SK-N-SH treated with all-trans-retinoic acid at 6 μM for 48 hours (cell line): ENCODE measurements around the gene NHERF2.

ENCODE experiments used
- ATAC-seq: fragments of 200-7000 bp; cut with Tn5 transposase; 3 replicates; pipeline ENCODE4 v1.9.1; 2020; ENCODE audit warnings: mild to moderate bottlenecking, moderate library complexity
- ARNTL ChIP-seq: fragments of 450-650 bp; formaldehyde crosslinking; IDR thresholded peaks from 2 replicates; pipeline ENCODE4 v1.5.0; 2020; ENCODE audit warnings: low read depth, mild to moderate bottlenecking, moderate library complexity, borderline replicate concordance
- BACH2 ChIP-seq: fragments of 250-450 bp; sonication (Bioruptor Pico); IDR thresholded peaks from 2 replicates; pipeline ENCODE4 v1.9.0; 2021; ENCODE audit warnings: mild to moderate bottlenecking, borderline replicate concordance
- CREB5 ChIP-seq: fragments of 250-450 bp; sonication (Bioruptor Pico); IDR thresholded peaks from 2 replicates; pipeline ENCODE4 v1.5.1; 2020; ENCODE audit warnings: low read depth, mild to moderate bottlenecking, moderate library complexity
- CSDC2 ChIP-seq: fragments of 250-450 bp; sonication (Bioruptor Pico); IDR thresholded peaks from 2 replicates; pipeline ENCODE4 v1.5.0; 2020; ENCODE audit warnings: mild to moderate bottlenecking, moderate library complexity
- CSRNP3 ChIP-seq: fragments of 250-450 bp; sonication (Bioruptor Pico); IDR thresholded peaks from 2 replicates; pipeline ENCODE4 v1.5.1; 2021; ENCODE audit warnings: mild to moderate bottlenecking, moderate library complexity
- ESRRG ChIP-seq: fragments of 250-450 bp; sonication (Bioruptor Pico); IDR thresholded peaks from 2 replicates; pipeline ENCODE4 v1.6.1; 2021; ENCODE audit warnings: mild to moderate bottlenecking
- GLIS3 ChIP-seq: fragments of 250-450 bp; sonication (Bioruptor Pico); IDR thresholded peaks from 2 replicates; pipeline ENCODE4 v1.5.0; 2020; ENCODE audit warnings: mild to moderate bottlenecking, moderate library complexity
- ISL1 ChIP-seq: fragments of 250-450 bp; sonication (Bioruptor Pico); IDR thresholded peaks from 2 replicates; pipeline ENCODE4 v2.1.2; 2022; ENCODE audit warnings: mild to moderate bottlenecking, moderate library complexity
- OSR1 ChIP-seq: fragments of 250-450 bp; sonication (Bioruptor Pico); IDR thresholded peaks from 2 replicates; pipeline ENCODE4 v1.8.0; 2022; ENCODE audit warnings: moderate library complexity, mild to moderate bottlenecking, inconsistent platforms
- PATZ1 ChIP-seq: fragments of 250-450 bp; sonication (Bioruptor Pico); IDR thresholded peaks from 2 replicates; pipeline ENCODE4 v1.8.0; 2020; ENCODE audit warnings: mild to moderate bottlenecking, moderate library complexity, borderline replicate concordance
- RARB ChIP-seq: fragments of 250-450 bp; sonication (Bioruptor Pico); IDR thresholded peaks from 2 replicates; pipeline ENCODE4 v1.8.0; 2021; ENCODE audit warnings: mild to moderate bottlenecking, moderate library complexity
- TCF4 ChIP-seq: fragments of 250-450 bp; sonication (Bioruptor Pico); IDR thresholded peaks from 2 replicates; pipeline ENCODE4 v1.8.0; 2021; ENCODE audit warnings: mild to moderate bottlenecking, moderate library complexity, borderline replicate concordance
- TSHZ2 ChIP-seq: fragments of 250-450 bp; sonication (Bioruptor Pico); IDR thresholded peaks from 2 replicates; pipeline ENCODE4 v1.5.0; 2020; ENCODE audit warnings: mild to moderate bottlenecking, moderate library complexity
- ZC3H10 ChIP-seq: fragments of 250-450 bp; sonication (Bioruptor Pico); IDR thresholded peaks from 2 replicates; pipeline ENCODE4 v1.5.1; 2021; ENCODE audit warnings: mild to moderate bottlenecking, moderate library complexity
- ZFP3 ChIP-seq: fragments of 250-450 bp; sonication (Bioruptor Pico); IDR thresholded peaks from 2 replicates; pipeline ENCODE4 v1.5.0; 2020; ENCODE audit warnings: mild to moderate bottlenecking, moderate library complexity
- ZFP30 ChIP-seq: fragments of 450-650 bp; formaldehyde crosslinking; IDR thresholded peaks from 2 replicates; pipeline ENCODE4 v1.5.0; 2022; ENCODE audit warnings: mild to moderate bottlenecking, moderate library complexity
- ZNF565 ChIP-seq: fragments of 450-650 bp; formaldehyde crosslinking; conservative IDR thresholded peaks from 2 replicates; pipeline ENCODE4 v1.5.0; 2020; ENCODE audit warnings: low read depth, mild to moderate bottlenecking, moderate library complexity
- ZNF70 ChIP-seq: fragments of 450-650 bp; formaldehyde crosslinking; IDR thresholded peaks from 2 replicates; pipeline ENCODE4 v1.5.0; 2020; ENCODE audit warnings: mild to moderate bottlenecking, moderate library complexity
- ZNF8 ChIP-seq: fragments of 450-650 bp; formaldehyde crosslinking; IDR thresholded peaks from 2 replicates; pipeline ENCODE4 v1.5.0; 2020; ENCODE audit warnings: mild to moderate bottlenecking, moderate library complexity

Gene NHERF2

GRCh38 chr16:1998360-1998835 is 28.3 kb upstream of the NHERF2 start:
- ATAC-seq, result no peak

GRCh38 chr16:1998852-1999801 is 27.6 kb upstream of the NHERF2 start:
- no peak for ATAC-seq
- TF ChIP-seq ZNF8 (no peak), GLIS3 (CRISPR knock-in tag) (no peak), ZC3H10 (no peak), ZNF70 (no peak), TCF4 (CRISPR knock-in tag) (no peak), ZFP3 (CRISPR knock-in tag) (no peak), CSDC2 (CRISPR knock-in tag) (no peak), ZFP30 (CRISPR knock-in tag) (no peak), RARB (CRISPR knock-in tag) (no peak), ARNTL (CRISPR knock-in tag) (no peak)

More at GRCh38 chr16:1998360-1998835, 28.3 kb upstream of the NHERF2 start:
- TF ChIP-seq OSR1 (CRISPR knock-in tag), result no peak
- TF ChIP-seq ESRRG, result no peak
- no peak for TF ChIP-seq ZNF70
- TF ChIP-seq CSDC2 (CRISPR knock-in tag), result no peak
- TF ChIP-seq ZC3H10, result no peak
- no peak for TF ChIP-seq BACH2 (CRISPR knock-in tag)
- no peak for TF ChIP-seq ZNF565 (CRISPR knock-in tag)
- TF ChIP-seq ISL1, result no peak
- TF ChIP-seq GLIS3 (CRISPR knock-in tag), result no peak
- no peak for TF ChIP-seq PATZ1 (CRISPR knock-in tag)
- TF ChIP-seq ZNF8, result no peak
- TF ChIP-seq TSHZ2, result no peak
- TF ChIP-seq CSRNP3, result no peak
- no peak for TF ChIP-seq RARB (CRISPR knock-in tag)
- TF ChIP-seq ZFP3 (CRISPR knock-in tag), result no peak
- TF ChIP-seq ZFP30 (CRISPR knock-in tag), result no peak

- TF ChIP-seq CREB5, result no peak
- TF ChIP-seq CSRNP3, result no peak
- no peak for ATAC-seq
These were observed 26.7 kb upstream of the NHERF2 start for GRCh38 chr16:1999866-2000514.
